CD4-positive, alpha-beta memory T cell (primary cell): Measurements from ENCODE around the gene ZPLD1. TPM values are rescaled to one million over a fixed set of nuclear protein-coding genes. Genes with fewer than 3 reads are reported as not detected.

Experiments used
- CTCF ChIA-PET: fragments of 350-600 bp; sonication (Branson Sonifier 250); formaldehyde crosslinking; loops from one replicate; lab custom pipeline; 2021; ENCODE audit warnings: inconsistent platforms; ENCODE audit not compliant: partially characterized antibody; lab: Charles Lee
- POLR2A ChIA-PET: fragments of 350-600 bp; sonication (Branson Sonifier 250); formaldehyde crosslinking; loops from one replicate; lab custom pipeline; 2021; ENCODE audit not compliant: partially characterized antibody; lab: Charles Lee
- DNase-seq, 5 donors: peaks; one replicate each; pipeline versions ENCODE4 v3.0.0 to v3.0.0-alpha.2; 2020 to 2022; ENCODE audit warnings: mixed read lengths in 1 of 5
- H3K27ac ChIP-seq: one replicate; pipeline ENCODE4 v1.7.0; 2013; ENCODE audit warnings: low read depth, low read length
- H3K27me3 ChIP-seq: 2 replicates; pipeline ENCODE4 v1.7.0; 2013; ENCODE audit warnings: mild to moderate bottlenecking, low read length, moderate library complexity; ENCODE audit not compliant: insufficient read depth
- H3K36me3 ChIP-seq: 2 replicates; pipeline ENCODE4 v1.7.0; 2013; ENCODE audit warnings: mild to moderate bottlenecking, low read length, moderate library complexity; ENCODE audit not compliant: insufficient read depth
- H3K4me1 ChIP-seq: 2 replicates; pipeline ENCODE4 v1.7.0; 2013; ENCODE audit warnings: mild to moderate bottlenecking, low read length, moderate library complexity; ENCODE audit not compliant: insufficient read depth
- H3K4me3 ChIP-seq, 2 donors: one replicate each; pipeline ENCODE4 v1.7.0; 2013; ENCODE audit warnings: low read length in 2 of 2, mild to moderate bottlenecking in 1 of 2
- H3K9me3 ChIP-seq, 2 donors: one replicate each; pipeline ENCODE4 v1.7.0; 2013; ENCODE audit warnings: low read length in 2 of 2, control low read depth in 1 of 2; ENCODE audit not compliant: control insufficient read depth in 1 of 2
- H3K27ac Mint-ChIP-seq, 7 donors: one replicate each; pipeline ENCODE4 v1.8.0; 2020 to 2021; ENCODE audit warnings: mixed read lengths in 7 of 7, mild to moderate bottlenecking in 6 of 7, inconsistent platforms in 3 of 7, moderate library complexity in 3 of 7
- H3K27me3 Mint-ChIP-seq, 2 donors: one replicate each; pipeline ENCODE4 v1.8.0; 2020 to 2021; ENCODE audit warnings: mixed read lengths in 2 of 2
- H3K36me3 Mint-ChIP-seq, 2 donors: one replicate each; pipeline ENCODE4 v1.8.0; 2020 to 2021; ENCODE audit warnings: mixed read lengths in 2 of 2, inconsistent platforms in 1 of 2, mild to moderate bottlenecking in 1 of 2
- H3K4me1 Mint-ChIP-seq, 4 donors: one replicate each; pipeline ENCODE4 v1.8.0; 2020 to 2021; ENCODE audit warnings: mixed read lengths in 4 of 4, mild to moderate bottlenecking in 1 of 4
- H3K4me3 Mint-ChIP-seq, 8 donors: one replicate each; pipeline ENCODE4 v1.8.0; 2020 to 2021; ENCODE audit warnings: mixed read lengths in 8 of 8, mild to moderate bottlenecking in 7 of 8, moderate library complexity in 6 of 8, inconsistent platforms in 3 of 8
- H3K9me3 Mint-ChIP-seq, 8 donors: one replicate each; pipeline ENCODE4 v1.8.0; 2020 to 2021; ENCODE audit warnings: mixed read lengths in 8 of 8, mild to moderate bottlenecking in 5 of 8, inconsistent platforms in 3 of 8, moderate library complexity in 1 of 8
- intact Hi-C: fragments of 100-400 bp; cut with micrococcal nuclease; formaldehyde crosslinking; loops from one replicate; pipeline ENCODE4 v1.15.1; 2023
- polyA plus RNA-seq, 2 donors: library from polyadenylated mRNA; unstranded; fragments of 300-500 nt; fragmentation: Illumina TruSeq; gene quantifications; one replicate each; pipeline ENCODE4 v1.2.3, GENCODE V29; 2021
- total RNA-seq, 2 experiments: library from RNA; stranded (reverse); gene quantifications; one replicate each; pipeline ENCODE4 v1.2.3, GENCODE V29; 2021

ZPLD1 gene
- total and polyA plus RNA-seq, 4 experiments from 2014 or later: not detected

DNA sequence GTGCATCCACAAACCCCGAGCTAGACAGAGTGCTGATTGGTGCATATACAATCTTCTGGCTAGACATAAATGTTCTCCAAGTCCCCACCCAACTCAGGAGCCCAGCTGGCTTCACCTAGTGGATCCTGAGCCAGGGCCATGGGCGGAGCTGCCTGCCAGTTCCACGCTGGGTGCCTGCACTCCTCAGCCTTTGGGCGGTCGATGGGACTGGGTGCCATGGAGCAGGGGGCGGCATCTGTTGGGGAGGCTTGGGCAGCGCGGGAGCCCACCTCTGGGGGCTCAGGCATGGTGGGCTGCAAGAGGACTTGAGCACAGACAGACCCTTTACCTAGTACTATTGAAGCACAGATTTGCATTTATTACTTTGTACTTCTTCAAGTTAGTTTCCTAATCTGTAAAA lies 57.5 kb downstream of the ZPLD1 start:
- Histone ChIP-seq H3K4me1 (no peaks in the 10 kb centered on the region), H3K36me3 (no peaks in the 10 kb centered on the region), H3K27me3 (no peaks in the 10 kb centered on the region), H3K4me3 (no peak overlapping the region), H3K27ac (no peak overlapping the region), H3K9me3 (no peaks in the 10 kb centered on the region)
- Mint-ChIP-seq H3K4me1 (no peaks in the 10 kb centered on the region), H3K27me3 (peaks cover 3 to 10% of the 10 kb centered on the region in 2 donors), H3K36me3 (no peaks in the 10 kb centered on the region), H3K27ac (no peak overlapping the region), H3K4me3 (no peak overlapping the region), H3K9me3 (peaks cover 0 to 2% (median 0%) of the 10 kb centered on the region in 8 donors)
- ChIA-PET POLR2A (no interaction called here), CTCF (no interaction called here)
- intact Hi-C loops: no loop called here
- DNase-seq: no peak

DNA sequence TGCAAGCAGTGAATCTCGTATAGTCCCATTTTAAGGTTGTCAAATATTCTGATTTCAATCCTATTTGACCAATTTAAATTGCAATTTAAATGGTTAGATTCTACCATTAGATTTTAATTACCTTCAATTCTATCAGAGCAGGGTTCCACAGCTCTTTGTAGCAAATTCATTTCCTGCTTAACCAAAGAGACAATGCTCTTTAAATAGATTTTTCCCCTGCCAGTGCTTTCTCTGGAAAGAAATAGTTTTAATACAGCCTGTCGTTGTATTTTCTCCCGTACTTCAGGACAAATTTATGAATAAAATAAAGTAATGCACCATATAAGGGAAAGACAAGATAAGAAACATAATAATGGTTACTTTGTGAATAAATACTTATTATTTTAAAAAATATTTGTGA lies 62.8 kb downstream of the ZPLD1 start:
- no peaks in the 10 kb centered on the region for H3K4me1 Mint-ChIP-seq
- H3K36me3 Mint-ChIP-seq: no peaks in the 10 kb centered on the region
- no peak overlapping the region for H3K27ac Mint-ChIP-seq
- DNase-seq: no peak
- no peaks in the 10 kb centered on the region for H3K4me1 ChIP-seq
- no peaks in the 10 kb centered on the region for H3K9me3 ChIP-seq
- H3K36me3 ChIP-seq: no peaks in the 10 kb centered on the region
- intact Hi-C loops: no loop called here
- POLR2A ChIA-PET: no interaction called here
- no peaks in the 10 kb centered on the region for H3K27me3 ChIP-seq
- H3K27ac ChIP-seq: no peak overlapping the region
- H3K4me3 ChIP-seq: no peak overlapping the region
- peaks cover 3 to 11% of the 10 kb centered on the region in 2 donors for H3K27me3 Mint-ChIP-seq
- peaks cover 0 to 2% (median 0%) of the 10 kb centered on the region in 8 donors for H3K9me3 Mint-ChIP-seq
- CTCF ChIA-PET: no interaction called here
- H3K4me3 Mint-ChIP-seq: no peak overlapping the region

DNA sequence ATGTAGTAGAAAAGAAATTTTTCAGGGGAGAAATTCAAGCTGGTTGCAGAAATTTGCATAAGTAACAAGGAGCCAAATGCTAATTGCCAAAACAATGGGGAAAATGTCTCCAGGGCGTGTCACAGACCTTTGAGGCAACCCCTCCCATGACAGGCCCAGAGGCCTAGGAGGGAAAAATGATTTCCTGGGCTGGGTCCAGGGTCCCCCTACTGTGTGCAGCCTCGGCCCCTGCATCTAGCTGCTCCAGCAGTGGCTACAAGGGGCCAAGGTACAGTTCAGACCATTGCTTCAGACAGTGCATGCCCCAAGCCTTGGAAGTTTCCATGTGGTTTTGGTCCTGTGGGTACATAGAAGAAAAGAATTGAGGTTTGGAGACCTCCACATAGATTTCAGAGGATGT lies 70.7 kb downstream of the ZPLD1 start:
- no peaks in the 10 kb centered on the region for H3K36me3 ChIP-seq
- Mint-ChIP-seq H3K27ac (no peak overlapping the region), H3K36me3 (no peaks in the 10 kb centered on the region), H3K27me3 (peaks cover 2 to 5% of the 10 kb centered on the region in 2 donors), H3K4me3 (no peak overlapping the region), H3K4me1 (no peaks in the 10 kb centered on the region), H3K9me3 (peaks cover 0 to 4% (median under 1%) of the 10 kb centered on the region in 8 donors)
- no peak for DNase-seq
- intact Hi-C loops: no loop called here
- ChIA-PET CTCF (no interaction called here), POLR2A (no interaction called here)
- no peak overlapping the region for H3K27ac ChIP-seq
- no peaks in the 10 kb centered on the region for H3K9me3 ChIP-seq
- H3K4me3 ChIP-seq: no peak overlapping the region
- H3K27me3 ChIP-seq: no peaks in the 10 kb centered on the region
- no peaks in the 10 kb centered on the region for H3K4me1 ChIP-seq

DNA sequence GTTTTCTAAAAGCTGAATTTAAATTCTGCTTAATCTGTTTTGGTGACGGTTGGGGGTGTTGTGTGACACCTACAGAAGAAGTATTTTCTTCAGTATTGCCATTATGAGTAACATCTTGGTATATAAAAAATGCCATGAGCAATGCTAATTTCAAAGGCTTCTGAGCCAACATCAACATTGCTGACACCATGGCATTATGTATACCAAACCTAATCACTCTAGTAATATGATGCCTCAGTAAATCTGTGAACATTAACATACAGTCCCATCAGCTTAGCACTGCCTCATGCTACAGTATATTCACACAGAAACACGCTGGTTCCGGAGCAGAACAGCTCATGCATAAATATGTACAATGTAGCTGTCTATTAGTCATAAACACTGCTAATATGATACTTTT lies 75.8 kb downstream of the ZPLD1 start:
- Histone ChIP-seq H3K4me3 (no peak overlapping the region), H3K27me3 (no peaks in the 10 kb centered on the region), H3K36me3 (no peaks in the 10 kb centered on the region), H3K9me3 (no peaks in the 10 kb centered on the region), H3K4me1 (no peaks in the 10 kb centered on the region), H3K27ac (no peak overlapping the region)
- ChIA-PET POLR2A (no interaction called here), CTCF (no interaction called here)
- no peak for DNase-seq
- intact Hi-C loops: no loop called here
- H3K27me3 Mint-ChIP-seq: peaks cover 5% of the 10 kb centered on the region in 2 donors
- H3K4me3 Mint-ChIP-seq: no peak overlapping the region
- peaks cover 0 to 3% (median 0%) of the 10 kb centered on the region in 8 donors for H3K9me3 Mint-ChIP-seq
- no peak overlapping the region for H3K27ac Mint-ChIP-seq
- H3K4me1 Mint-ChIP-seq: peaks cover 0 to 2% (median 0%) of the 10 kb centered on the region in 4 donors
- no peaks in the 10 kb centered on the region for H3K36me3 Mint-ChIP-seq

DNA sequence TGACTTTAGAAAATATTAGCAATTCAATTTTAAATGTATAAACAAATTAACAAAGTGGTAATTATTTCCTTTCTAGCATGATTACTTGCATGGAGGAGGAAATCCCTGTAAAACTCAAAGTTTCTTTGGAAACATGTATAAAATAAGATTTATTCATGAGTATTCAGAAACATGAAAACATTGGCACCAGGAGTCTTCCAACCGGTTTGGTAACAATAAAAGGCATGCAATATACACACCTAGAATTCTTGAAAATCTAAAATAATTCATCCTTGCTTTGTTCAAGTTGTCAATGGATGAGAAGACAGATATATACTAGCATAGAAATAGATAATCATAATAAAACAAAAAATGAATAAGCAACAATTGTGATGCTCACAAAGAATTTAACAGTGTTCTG lies 76.4 kb downstream of the ZPLD1 start:
- POLR2A ChIA-PET: no interaction called here

DNA sequence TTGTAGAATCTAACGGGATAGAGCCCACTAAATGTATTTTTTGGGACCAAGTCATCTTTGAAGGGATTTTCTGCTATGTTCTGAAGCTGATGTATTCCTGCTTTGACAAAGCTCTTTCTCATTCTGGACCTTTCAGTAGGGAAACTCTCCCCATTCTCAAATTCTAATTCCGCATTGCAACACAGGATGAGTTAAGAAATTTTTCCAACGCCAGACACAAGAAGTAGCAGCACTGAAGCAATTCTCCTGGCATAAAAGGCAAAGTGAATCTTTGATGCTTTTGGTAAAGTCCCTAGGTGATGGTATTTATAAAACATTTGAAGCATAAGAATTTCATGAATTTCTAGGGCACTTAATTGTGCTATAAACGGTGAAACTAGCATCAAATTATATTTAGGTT lies 76.8 kb downstream of the ZPLD1 start:
- Mint-ChIP-seq H3K4me1 (peaks cover 0 to 2% (median 0%) of the 10 kb centered on the region in 4 donors), H3K9me3 (peaks cover 0 to 3% (median 0%) of the 10 kb centered on the region in 8 donors), H3K4me3 (no peak overlapping the region), H3K27ac (no peak overlapping the region), H3K36me3 (no peaks in the 10 kb centered on the region), H3K27me3 (peaks cover 3 to 5% of the 10 kb centered on the region in 2 donors)
- no peak overlapping the region for H3K27ac ChIP-seq
- H3K36me3 ChIP-seq: no peaks in the 10 kb centered on the region
- POLR2A ChIA-PET: no interaction called here
- H3K27me3 ChIP-seq: no peaks in the 10 kb centered on the region
- CTCF ChIA-PET: no interaction called here
- no peak for DNase-seq
- no peak overlapping the region for H3K4me3 ChIP-seq
- no peaks in the 10 kb centered on the region for H3K9me3 ChIP-seq
- H3K4me1 ChIP-seq: no peaks in the 10 kb centered on the region
- intact Hi-C loops: no loop called here

More for the DNA sequence above, 76.4 kb downstream of the ZPLD1 start:
- no peak overlapping the region for H3K27ac Mint-ChIP-seq
- no peaks in the 10 kb centered on the region for H3K27me3 ChIP-seq
- H3K36me3 ChIP-seq: no peaks in the 10 kb centered on the region
- H3K27ac ChIP-seq: no peak overlapping the region
- no peaks in the 10 kb centered on the region for H3K4me1 ChIP-seq
- CTCF ChIA-PET: no interaction called here
- H3K36me3 Mint-ChIP-seq: no peaks in the 10 kb centered on the region
- no peak overlapping the region for H3K4me3 Mint-ChIP-seq
- H3K9me3 Mint-ChIP-seq: peaks cover 0 to 3% (median 0%) of the 10 kb centered on the region in 8 donors
- intact Hi-C loops: no loop called here
- H3K4me3 ChIP-seq: no peak overlapping the region
- H3K9me3 ChIP-seq: no peaks in the 10 kb centered on the region
- DNase-seq: no peak
- H3K4me1 Mint-ChIP-seq: peaks cover 0 to 2% (median 0%) of the 10 kb centered on the region in 4 donors
- H3K27me3 Mint-ChIP-seq: peaks cover 5% of the 10 kb centered on the region in 2 donors

DNA sequence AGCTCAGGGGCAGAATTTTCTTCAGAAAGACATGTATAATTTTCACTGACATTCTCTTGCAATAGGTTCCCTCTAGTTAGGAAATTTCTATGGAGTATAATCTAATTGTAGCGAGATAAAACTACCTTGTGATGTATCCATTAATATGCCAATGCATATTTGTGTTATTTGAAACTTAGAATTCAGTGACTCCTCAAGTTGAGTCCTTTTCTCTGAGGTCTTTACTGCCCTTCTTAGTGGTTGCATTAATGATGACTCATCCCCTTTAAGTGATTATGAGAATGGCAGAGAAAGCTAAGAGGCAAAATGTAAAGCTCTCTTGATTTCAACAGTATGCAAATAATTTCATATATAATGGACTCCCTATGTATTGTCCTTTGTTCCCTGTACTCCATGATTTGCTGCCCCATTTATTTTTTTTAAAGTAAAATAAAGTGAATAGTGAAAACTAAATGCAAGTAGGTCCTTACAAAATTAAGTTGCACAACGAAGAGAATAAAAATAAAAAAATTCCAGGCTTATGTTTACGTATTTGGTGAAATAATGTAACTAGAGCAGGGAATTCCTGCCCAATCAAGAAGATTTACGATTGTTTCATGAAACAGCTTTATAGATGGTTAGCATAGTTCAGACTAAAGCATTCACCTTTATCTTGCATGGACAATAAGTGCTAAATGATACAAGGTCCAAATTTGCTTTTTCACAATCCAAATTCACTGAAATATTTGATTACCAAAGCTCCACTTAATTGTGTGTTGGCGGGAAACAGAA lies 78.1 kb downstream of the ZPLD1 start:
- no peaks in the 10 kb centered on the region for H3K9me3 ChIP-seq
- Mint-ChIP-seq H3K36me3 (no peaks in the 10 kb centered on the region), H3K27ac (no peak overlapping the region), H3K4me3 (no peak overlapping the region), H3K4me1 (peaks cover 0 to 2% (median 0%) of the 10 kb centered on the region in 4 donors), H3K27me3 (peaks cover 0 to 3% of the 10 kb centered on the region in 2 donors), H3K9me3 (no peaks in the 10 kb centered on the region)
- ChIA-PET POLR2A (no interaction called here), CTCF (no interaction called here)
- no peak overlapping the region for H3K27ac ChIP-seq
- H3K4me3 ChIP-seq: no peak overlapping the region
- DNase-seq: no peak
- no peaks in the 10 kb centered on the region for H3K4me1 ChIP-seq
- no peaks in the 10 kb centered on the region for H3K27me3 ChIP-seq
- no peaks in the 10 kb centered on the region for H3K36me3 ChIP-seq
- intact Hi-C loops: no loop called here
